HG03439 (cell line): Measurements from ENCODE around the gene FBXO30.

Source experiments
- ATAC-seq: cut with Tn5 transposase; IDR thresholded peaks from one replicate; pipeline ENCODE4 v1.9.1; 2021; ENCODE audit warnings: mild to moderate bottlenecking, moderate library complexity; ENCODE audit not compliant: unreplicated experiment

FBXO30 gene

DNA sequence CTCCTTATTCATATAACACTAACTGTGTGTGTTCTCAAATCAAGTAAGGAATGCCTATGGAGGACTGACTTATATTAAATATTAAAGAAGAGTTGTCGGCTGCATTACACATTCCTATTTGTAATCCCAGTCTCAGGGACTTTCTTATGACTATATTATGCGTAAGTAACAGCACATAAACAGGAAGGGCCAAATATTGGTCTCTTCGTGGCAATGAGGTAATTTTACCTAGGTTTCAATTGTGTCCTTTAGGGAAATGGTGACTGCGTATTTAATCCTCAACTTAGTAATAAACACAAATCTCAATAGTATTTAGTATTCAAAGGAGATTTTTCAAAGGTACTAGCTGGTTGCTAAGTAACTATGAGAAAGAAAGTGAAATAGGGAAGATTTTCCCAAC lies 56.5 kb downstream of the FBXO30 start:
- no peak for ATAC-seq

DNA sequence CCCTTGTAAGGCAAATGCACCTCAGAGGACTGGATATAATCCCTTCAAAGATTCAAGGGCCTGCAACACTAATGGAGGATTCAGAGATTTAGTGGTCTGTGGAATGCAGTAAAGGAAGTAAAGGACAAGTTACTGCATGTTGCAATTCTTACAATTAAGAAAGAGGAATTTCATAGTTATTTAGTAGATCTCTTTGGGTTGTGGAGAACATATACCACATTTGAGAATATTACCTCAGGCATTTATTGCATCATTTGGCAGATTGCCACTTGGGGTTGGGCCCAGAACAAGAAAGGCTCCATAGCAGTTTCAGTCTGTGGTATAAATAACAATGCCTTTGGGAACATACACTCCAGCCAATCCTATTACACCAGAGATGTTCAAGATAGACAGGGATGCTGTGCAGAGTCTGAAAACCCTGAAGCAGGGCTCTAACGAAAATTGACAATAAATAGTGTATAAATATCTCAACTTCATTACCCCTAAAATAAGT lies 58.4 kb downstream of the FBXO30 start:
- ATAC-seq: no peak

DNA sequence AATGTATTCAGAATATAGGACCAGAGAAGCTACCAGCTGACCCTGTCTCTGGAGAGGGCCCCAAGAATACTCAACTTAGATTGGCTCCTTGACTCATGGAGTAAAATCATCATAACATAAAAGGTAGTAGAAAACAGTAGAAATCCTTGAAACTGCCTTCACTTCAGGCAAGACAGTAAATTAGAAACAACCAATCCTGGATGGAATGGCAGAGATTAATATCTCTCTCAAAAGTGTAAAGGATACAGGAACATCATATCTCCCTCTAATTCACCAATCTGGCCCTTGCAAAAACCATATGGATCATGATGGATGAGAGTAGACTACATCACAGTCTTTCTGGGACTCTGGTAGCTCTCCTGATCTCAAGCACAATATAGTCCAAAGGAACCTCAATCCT lies 58.9 kb downstream of the FBXO30 start:
- no peak for ATAC-seq

DNA sequence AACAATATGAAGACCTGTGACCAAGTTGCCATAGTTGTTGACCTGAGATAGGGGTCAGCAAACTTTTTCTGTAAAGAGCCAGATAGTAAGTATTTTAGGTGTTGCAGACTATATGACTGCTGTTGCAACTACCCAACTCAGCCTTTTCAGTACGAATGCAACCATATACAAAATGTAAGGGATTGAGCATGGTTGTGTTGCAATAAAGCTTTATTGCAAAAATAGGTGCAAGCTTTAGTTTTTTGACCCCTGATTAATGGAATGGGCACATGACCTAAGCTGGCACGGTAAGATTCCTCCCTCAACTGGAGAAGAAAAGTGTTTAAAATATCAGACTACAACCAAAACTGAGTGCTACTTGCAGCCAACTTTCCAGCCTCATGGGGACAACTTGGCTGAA lies 62.0 kb downstream of the FBXO30 start:
- ATAC-seq: no peak

DNA sequence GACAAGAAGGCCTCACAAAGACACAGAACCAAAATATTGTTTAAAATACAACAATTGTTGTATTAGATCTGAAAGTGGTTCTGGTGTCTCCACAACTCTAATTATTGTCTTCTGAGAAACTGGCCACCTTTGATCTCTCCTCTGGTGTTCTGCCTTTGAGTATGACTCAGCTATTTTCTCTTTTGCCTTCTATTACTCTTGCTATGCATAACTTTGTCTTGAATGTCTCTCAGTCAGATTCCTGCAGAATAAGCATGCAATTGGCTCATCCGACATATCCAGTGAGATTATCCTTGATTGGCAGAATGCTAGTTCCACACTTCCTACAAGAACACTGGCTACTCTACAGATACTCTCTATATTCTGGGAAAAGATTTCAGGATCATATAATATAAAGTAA lies 65.0 kb downstream of the FBXO30 start:
- no peak for ATAC-seq

- ATAC-seq: no peak
Measured at GRCh38 chr6:145745861-145746260, 68.7 kb downstream of the FBXO30 start.

DNA sequence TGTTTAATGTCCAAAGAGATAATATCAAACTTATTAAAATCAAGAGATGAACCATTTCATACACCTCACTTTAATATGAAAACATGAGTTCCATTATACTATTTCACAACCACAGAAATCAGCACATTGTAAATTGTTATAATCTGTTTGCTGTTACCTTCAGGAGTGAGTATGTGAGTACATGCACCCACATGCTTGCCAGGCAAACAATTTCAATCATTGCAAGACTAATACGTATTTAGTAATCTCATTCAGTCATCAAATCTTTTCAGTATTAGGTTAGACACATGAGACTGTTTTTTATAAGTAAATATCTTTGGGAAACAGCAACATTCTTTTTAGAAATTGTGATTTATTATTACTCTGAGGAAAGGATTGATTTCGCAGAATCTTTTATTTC lies 70.0 kb downstream of the FBXO30 start:
- no peak for ATAC-seq
